CD4-positive, CD25-positive, alpha-beta regulatory T cell (primary cell): Measurements from ENCODE around the gene SMIM35. TPM values are rescaled to one million over a fixed set of nuclear protein-coding genes. Genes with fewer than 3 reads are reported as not detected.
"Not testable (repeated sequence)": the region's sequence is repeated elsewhere in the genome, so short reads cannot be mapped to it uniquely, and the experiment has no call there.

Experiments used
- ATAC-seq, 2 donors: fragments of 150-1000 bp; cut with Tn5 transposase; one replicate each; pipeline ENCODE4 v1.10.0; 2021; ENCODE audit warnings: low read depth in 2 of 2, moderate number of reproducible peaks in 2 of 2, moderate library complexity in 1 of 2
- DNase-seq, 3 donors: peaks; one replicate each; pipeline versions ENCODE4 v3.0.0 to v3.0.0-alpha.2; 2012 to 2022; ENCODE audit warnings: mixed read lengths in 1 of 3
- H3K27ac ChIP-seq: one replicate; pipeline ENCODE4 v1.7.0; 2013; ENCODE audit warnings: mild to moderate bottlenecking, low read length; ENCODE audit not compliant: insufficient read depth, poor library complexity, severe bottlenecking
- H3K27me3 ChIP-seq: one replicate; pipeline ENCODE4 v1.7.0; 2013; ENCODE audit warnings: low read length; ENCODE audit not compliant: control insufficient read depth, insufficient read depth
- H3K36me3 ChIP-seq: one replicate; pipeline ENCODE4 v1.7.0; 2013; ENCODE audit warnings: mild to moderate bottlenecking, low read length, moderate library complexity; ENCODE audit not compliant: control insufficient read depth, insufficient read depth
- H3K4me1 ChIP-seq: 2 replicates; pipeline ENCODE4 v1.7.0; 2013; ENCODE audit warnings: mild to moderate bottlenecking, low read length; ENCODE audit not compliant: insufficient read depth, control insufficient read depth, poor library complexity, severe bottlenecking
- H3K4me3 ChIP-seq: one replicate; pipeline ENCODE4 v1.7.0; 2013; ENCODE audit warnings: low read depth, mild to moderate bottlenecking, low read length, moderate library complexity
- H3K9me3 ChIP-seq, 2 experiments: 1 replicate in 1 of 2; 2 replicates in 1 of 2; pipeline ENCODE4 v1.7.0; 2013; ENCODE audit warnings: low read length in 2 of 2, mild to moderate bottlenecking in 1 of 2, moderate library complexity in 1 of 2; ENCODE audit not compliant: control insufficient read depth in 2 of 2
- H3K27ac Mint-ChIP-seq, 3 donors: one replicate each; pipeline ENCODE4 v1.8.0; 2020 to 2022; ENCODE audit warnings: mild to moderate bottlenecking in 3 of 3, mixed read lengths in 3 of 3, moderate library complexity in 2 of 3
- H3K27me3 Mint-ChIP-seq: one replicate; pipeline ENCODE4 v1.8.0; 2022; ENCODE audit warnings: mild to moderate bottlenecking, mixed read lengths
- H3K36me3 Mint-ChIP-seq: one replicate; pipeline ENCODE4 v1.8.0; 2020; ENCODE audit warnings: mixed read lengths
- H3K4me1 Mint-ChIP-seq, 4 donors: one replicate each; pipeline ENCODE4 v1.8.0; 2020 to 2022; ENCODE audit warnings: mixed read lengths in 4 of 4, mild to moderate bottlenecking in 1 of 4
- H3K4me3 Mint-ChIP-seq, 4 donors: one replicate each; pipeline ENCODE4 v1.8.0; 2020 to 2022; ENCODE audit warnings: mild to moderate bottlenecking in 4 of 4, mixed read lengths in 4 of 4, moderate library complexity in 3 of 4
- H3K9me3 Mint-ChIP-seq, 7 donors: one replicate each; pipeline ENCODE4 v1.8.0; 2020 to 2022; ENCODE audit warnings: mixed read lengths in 7 of 7, mild to moderate bottlenecking in 3 of 7, moderate library complexity in 2 of 7
- polyA plus RNA-seq, 4 donors: library from polyadenylated mRNA; unstranded; fragments of 300-500 nt; fragmentation: Illumina TruSeq; gene quantifications; one replicate each; pipeline ENCODE4 v1.2.3, GENCODE V29; 2021
- total RNA-seq: library from RNA; stranded (reverse); gene quantifications from one replicate; pipeline ENCODE4 v1.2.3, GENCODE V29; 2022

Gene SMIM35
- total and polyA plus RNA-seq, 5 donors from 2014 or later: 0.90 to 1.9 (median 1.2) TPM

- ATAC-seq (no peak), DNase-seq (no peak)
- Mint-ChIP-seq H3K27ac (no peak overlapping the region), H3K4me3 (no peak overlapping the region), H3K27me3 (peaks cover 44% of the 10 kb centered on the region), H3K4me1 (no peaks in the 10 kb centered on the region), H3K36me3 (no peaks in the 10 kb centered on the region), H3K9me3 (peaks cover 0 to 2% (median 0%) of the 10 kb centered on the region in 7 donors)
- H3K27ac ChIP-seq: no peak overlapping the region
- H3K36me3 ChIP-seq: no peaks in the 10 kb centered on the region
- H3K4me3 ChIP-seq: no peak overlapping the region
- no peaks in the 10 kb centered on the region for H3K9me3 ChIP-seq
- no peaks in the 10 kb centered on the region for H3K4me1 ChIP-seq
- no peaks in the 10 kb centered on the region for H3K27me3 ChIP-seq
These were observed 21.4 kb downstream of the SMIM35 start for GRCh38 chr11:118065384-118065783.

GRCh38 chr11:118064956-118065355 lies 21.8 kb downstream of the SMIM35 start:
- peaks cover 47% of the 10 kb centered on the region for H3K27me3 Mint-ChIP-seq
- Histone ChIP-seq H3K4me1 (no peaks in the 10 kb centered on the region), H3K27ac (no peak overlapping the region), H3K36me3 (no peaks in the 10 kb centered on the region), H3K27me3 (no peaks in the 10 kb centered on the region), H3K9me3 (no peaks in the 10 kb centered on the region), H3K4me3 (no peak overlapping the region)
- no peaks in the 10 kb centered on the region for H3K4me1 Mint-ChIP-seq
- H3K36me3 Mint-ChIP-seq: no peaks in the 10 kb centered on the region
- H3K4me3 Mint-ChIP-seq: no peak overlapping the region
- DNase-seq (no peak), ATAC-seq (no peak)
- peak overlapping the region in 1 of 3 donors; percentile 21 for H3K27ac Mint-ChIP-seq
- H3K9me3 Mint-ChIP-seq: peaks cover 0 to 2% (median 0%) of the 10 kb centered on the region in 7 donors

- H3K9me3 ChIP-seq, DNase-seq, H3K36me3 Mint-ChIP-seq, H3K27me3 ChIP-seq, ATAC-seq, H3K36me3 ChIP-seq, H3K9me3 Mint-ChIP-seq, H3K4me1 Mint-ChIP-seq, H3K27ac ChIP-seq, H3K4me3 Mint-ChIP-seq, H3K27ac Mint-ChIP-seq, H3K4me3 ChIP-seq, H3K4me1 ChIP-seq: not testable (repeated sequence)
- peaks cover 47% of the 10 kb centered on the region for H3K27me3 Mint-ChIP-seq
These were observed 24.1 kb downstream of the SMIM35 start for GRCh38 chr11:118062631-118063030.

GRCh38 chr11:118062181-118062580 lies 24.6 kb downstream of the SMIM35 start:
- not testable (repeated sequence) for H3K4me1 Mint-ChIP-seq, H3K4me3 ChIP-seq, H3K9me3 ChIP-seq, H3K4me1 ChIP-seq, H3K27me3 ChIP-seq, ATAC-seq, H3K27ac ChIP-seq, H3K36me3 ChIP-seq, H3K36me3 Mint-ChIP-seq, H3K4me3 Mint-ChIP-seq, H3K27ac Mint-ChIP-seq, H3K9me3 Mint-ChIP-seq, DNase-seq
- peaks cover 44% of the 10 kb centered on the region for H3K27me3 Mint-ChIP-seq

- H3K36me3 ChIP-seq: no peaks in the 10 kb centered on the region
- DNase-seq (no peak), ATAC-seq (no peak)
- Mint-ChIP-seq H3K4me1 (no peaks in the 10 kb centered on the region), H3K4me3 (no peak overlapping the region), H3K27me3 (peaks cover 46% of the 10 kb centered on the region), H3K27ac (no peak overlapping the region), H3K36me3 (no peaks in the 10 kb centered on the region), H3K9me3 (peaks cover 0 to 2% (median 0%) of the 10 kb centered on the region in 7 donors)
- no peaks in the 10 kb centered on the region for H3K9me3 ChIP-seq
- H3K27me3 ChIP-seq: no peaks in the 10 kb centered on the region
- H3K4me1 ChIP-seq: no peaks in the 10 kb centered on the region
- no peak overlapping the region for H3K27ac ChIP-seq
- H3K4me3 ChIP-seq: no peak overlapping the region
These were observed 25.1 kb downstream of the SMIM35 start for GRCh38 chr11:118061586-118062125.

GRCh38 chr11:118060869-118061268 lies 25.9 kb downstream of the SMIM35 start:
- Mint-ChIP-seq H3K4me1 (no peaks in the 10 kb centered on the region), H3K27me3 (peaks cover 46% of the 10 kb centered on the region), H3K36me3 (no peaks in the 10 kb centered on the region), H3K27ac (no peak overlapping the region), H3K4me3 (no peak overlapping the region), H3K9me3 (no peaks in the 10 kb centered on the region)
- H3K4me1 ChIP-seq: no peaks in the 10 kb centered on the region
- DNase-seq: no peak
- no peaks in the 10 kb centered on the region for H3K27me3 ChIP-seq
- no peaks in the 10 kb centered on the region for H3K9me3 ChIP-seq
- H3K4me3 ChIP-seq: no peak overlapping the region
- no peak overlapping the region for H3K27ac ChIP-seq
- no peaks in the 10 kb centered on the region for H3K36me3 ChIP-seq
- no peak for ATAC-seq

- no peaks in the 10 kb centered on the region for H3K36me3 Mint-ChIP-seq
- no peak overlapping the region for H3K27ac Mint-ChIP-seq
- H3K4me3 ChIP-seq: no peak overlapping the region
- ATAC-seq: no peak
- H3K27me3 Mint-ChIP-seq: peaks cover 40% of the 10 kb centered on the region
- no peaks in the 10 kb centered on the region for H3K36me3 ChIP-seq
- H3K27me3 ChIP-seq: no peaks in the 10 kb centered on the region
- no peak overlapping the region for H3K27ac ChIP-seq
- no peak overlapping the region for H3K4me3 Mint-ChIP-seq
- H3K9me3 Mint-ChIP-seq: no peaks in the 10 kb centered on the region
- no peak for DNase-seq
- H3K4me1 Mint-ChIP-seq: no peaks in the 10 kb centered on the region
- H3K9me3 ChIP-seq: no peaks in the 10 kb centered on the region
- no peaks in the 10 kb centered on the region for H3K4me1 ChIP-seq
These were observed 26.6 kb downstream of the SMIM35 start for GRCh38 chr11:118060081-118060661.

- ATAC-seq (no peak), DNase-seq (no peak)
- H3K27me3 Mint-ChIP-seq: peaks cover 36% of the 10 kb centered on the region
- H3K27ac Mint-ChIP-seq: no peak overlapping the region
- Histone ChIP-seq H3K27me3 (no peaks in the 10 kb centered on the region), H3K4me1 (no peaks in the 10 kb centered on the region), H3K36me3 (no peaks in the 10 kb centered on the region), H3K9me3 (no peaks in the 10 kb centered on the region), H3K4me3 (no peak overlapping the region), H3K27ac (no peak overlapping the region)
- H3K4me3 Mint-ChIP-seq: no peak overlapping the region
- no peaks in the 10 kb centered on the region for H3K4me1 Mint-ChIP-seq
- no peaks in the 10 kb centered on the region for H3K9me3 Mint-ChIP-seq
- H3K36me3 Mint-ChIP-seq: no peaks in the 10 kb centered on the region
These were observed 27.4 kb downstream of the SMIM35 start for GRCh38 chr11:118059246-118059940.
